ENCODE measurements around the gene EEPD1. TPM values are rescaled to one million over a fixed set of nuclear protein-coding genes. Genes with fewer than 3 reads are reported as not detected.

EEPD1 gene
- total RNA-seq, 4 donors from 2014 or later, result 1.8 to 18.4 (median 11.2) TPM

DNA sequence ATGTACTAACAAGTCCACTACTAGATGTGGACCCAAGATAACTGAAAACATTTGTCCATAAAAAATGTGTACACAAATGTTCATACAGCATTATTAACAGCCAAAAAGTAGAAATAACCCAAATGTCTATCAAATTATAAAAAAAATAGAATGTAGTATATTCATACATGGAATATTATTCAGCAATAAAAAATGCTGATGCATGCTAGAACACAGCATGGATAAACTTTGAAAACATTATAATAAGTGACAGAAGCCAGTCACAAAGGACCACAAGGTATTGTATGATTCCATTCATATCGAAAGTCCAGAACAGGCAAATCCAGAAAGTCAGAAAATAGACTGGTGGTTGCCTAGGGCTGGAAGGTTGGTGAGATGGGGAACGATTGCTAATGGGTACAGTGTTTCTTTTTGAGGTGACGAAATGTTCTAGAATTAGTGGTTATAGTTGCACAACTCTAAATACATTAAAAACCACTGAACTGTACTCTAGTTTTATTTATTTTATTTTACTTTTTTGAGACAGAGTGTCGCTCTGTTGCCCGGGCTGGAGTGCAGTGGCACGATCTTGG lies 193.3 kb downstream of the EEPD1 start:
- no peaks in the 10 kb centered on the region for H3K36me3 ChIP-seq
- no peaks in the 10 kb centered on the region for H3K27me3 ChIP-seq
- TF ChIP-seq, protein P1, sequence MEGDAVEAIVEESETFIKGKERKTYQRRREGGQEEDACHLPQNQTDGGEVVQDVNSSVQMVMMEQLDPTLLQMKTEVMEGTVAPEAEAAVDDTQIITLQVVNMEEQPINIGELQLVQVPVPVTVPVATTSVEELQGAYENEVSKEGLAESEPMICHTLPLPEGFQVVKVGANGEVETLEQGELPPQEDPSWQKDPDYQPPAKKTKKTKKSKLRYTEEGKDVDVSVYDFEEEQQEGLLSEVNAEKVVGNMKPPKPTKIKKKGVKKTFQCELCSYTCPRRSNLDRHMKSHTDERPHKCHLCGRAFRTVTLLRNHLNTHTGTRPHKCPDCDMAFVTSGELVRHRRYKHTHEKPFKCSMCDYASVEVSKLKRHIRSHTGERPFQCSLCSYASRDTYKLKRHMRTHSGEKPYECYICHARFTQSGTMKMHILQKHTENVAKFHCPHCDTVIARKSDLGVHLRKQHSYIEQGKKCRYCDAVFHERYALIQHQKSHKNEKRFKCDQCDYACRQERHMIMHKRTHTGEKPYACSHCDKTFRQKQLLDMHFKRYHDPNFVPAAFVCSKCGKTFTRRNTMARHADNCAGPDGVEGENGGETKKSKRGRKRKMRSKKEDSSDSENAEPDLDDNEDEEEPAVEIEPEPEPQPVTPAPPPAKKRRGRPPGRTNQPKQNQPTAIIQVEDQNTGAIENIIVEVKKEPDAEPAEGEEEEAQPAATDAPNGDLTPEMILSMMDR (IDR thresholded peaks at IDR 0.05), result no peak
- TF ChIP-seq POLR2A (IDR thresholded peaks at IDR 0.05), result no peak
- DNase-seq, result no peak
- H3K9me3 ChIP-seq, result no peaks in the 10 kb centered on the region
- H3K4me1 ChIP-seq, result no peaks in the 10 kb centered on the region
- H3K27ac ChIP-seq, result no peak overlapping the region
- intact Hi-C loops (cut with DNase I; ENCODE audit: low total_unique reads), result no loop called here
- no peak overlapping the region for H3K4me3 ChIP-seq

DNA sequence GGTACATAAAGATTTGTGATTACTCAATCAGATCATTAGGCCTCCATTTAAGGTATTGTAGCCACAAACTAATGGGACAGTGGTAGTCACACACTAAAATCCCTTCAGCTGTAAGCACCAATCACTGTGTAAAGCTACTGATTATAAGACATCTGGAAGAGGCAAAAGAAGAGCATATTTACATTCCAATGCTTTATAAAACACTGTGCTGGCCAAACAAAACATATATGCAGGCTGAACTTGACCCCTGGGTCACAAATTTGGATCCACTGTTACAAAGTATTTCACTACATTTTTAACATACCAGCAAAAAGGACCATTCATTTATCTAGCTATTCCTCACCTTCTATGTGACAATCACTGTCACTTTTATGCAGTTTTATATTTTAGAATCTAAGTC lies 195.2 kb downstream of the EEPD1 start:
- no peak overlapping the region for H3K27ac ChIP-seq
- TF ChIP-seq, protein P1 (IDR thresholded peaks at IDR 0.05), result no peak
- no peak for TF ChIP-seq POLR2A (IDR thresholded peaks at IDR 0.05)
- no peaks in the 10 kb centered on the region for H3K27me3 ChIP-seq
- H3K4me3 ChIP-seq, result no peak overlapping the region
- DNase-seq, result no peak
- intact Hi-C loops (cut with DNase I; ENCODE audit: low total_unique reads), result no loop called here
- no peaks in the 10 kb centered on the region for H3K36me3 ChIP-seq
- H3K4me1 ChIP-seq, result no peaks in the 10 kb centered on the region
- no peaks in the 10 kb centered on the region for H3K9me3 ChIP-seq

DNA sequence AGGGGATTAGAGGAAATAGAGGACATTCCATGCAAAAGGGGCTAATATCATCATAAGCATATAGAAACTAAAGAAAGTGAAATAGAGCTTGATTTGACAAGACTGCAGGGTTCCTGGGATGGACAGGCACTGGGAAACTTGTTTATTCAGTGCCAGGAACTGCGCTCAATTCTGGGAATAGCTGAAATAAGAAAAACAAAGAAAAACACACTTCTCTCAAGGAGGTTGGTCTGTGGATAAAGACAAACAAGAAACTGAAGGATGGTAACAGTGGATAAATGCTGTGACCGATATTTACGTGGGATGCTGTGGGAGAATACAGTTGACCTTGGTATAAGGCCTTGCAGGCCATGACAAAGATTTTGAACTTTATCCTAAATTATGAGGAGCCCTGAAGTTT lies 195.7 kb downstream of the EEPD1 start:
- Histone ChIP-seq H3K9me3 (no peaks in the 10 kb centered on the region), H3K27ac (no peak overlapping the region), H3K4me3 (no peak overlapping the region), H3K27me3 (no peaks in the 10 kb centered on the region), H3K4me1 (no peaks in the 10 kb centered on the region), H3K36me3 (no peaks in the 10 kb centered on the region)
- no peak for DNase-seq
- intact Hi-C loops (cut with DNase I; ENCODE audit: low total_unique reads), result no loop called here
- TF ChIP-seq POLR2A (IDR thresholded peaks at IDR 0.05), result no peak
- TF ChIP-seq, protein P1 (IDR thresholded peaks at IDR 0.05), result no peak

DNA sequence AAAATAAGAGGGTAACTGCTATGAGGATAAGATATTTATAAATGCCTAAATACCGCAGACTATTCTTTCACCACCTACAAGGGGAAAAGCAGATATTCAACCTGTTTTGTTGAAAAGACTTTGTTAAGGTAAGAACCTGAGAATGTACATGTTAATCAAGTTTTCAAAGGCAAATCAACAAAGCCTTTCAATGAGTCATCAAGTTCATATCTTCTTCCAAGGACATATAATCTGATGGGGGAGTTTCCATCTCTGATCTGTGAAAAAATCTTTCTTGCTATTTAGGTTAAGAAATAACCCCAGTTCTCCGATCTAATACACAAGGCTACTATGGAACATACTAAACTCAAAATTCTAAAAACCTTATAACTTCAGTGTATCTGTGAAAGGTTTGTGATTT lies 196.6 kb downstream of the EEPD1 start:
- TF ChIP-seq, protein P1 (IDR thresholded peaks at IDR 0.05), result no peak
- no peak for TF ChIP-seq POLR2A (IDR thresholded peaks at IDR 0.05)
- Histone ChIP-seq H3K9me3 (no peaks in the 10 kb centered on the region), H3K4me1 (no peaks in the 10 kb centered on the region), H3K27ac (no peak overlapping the region), H3K27me3 (no peaks in the 10 kb centered on the region), H3K4me3 (no peak overlapping the region), H3K36me3 (no peaks in the 10 kb centered on the region)
- intact Hi-C loops (cut with DNase I; ENCODE audit: low total_unique reads), result no loop called here
- DNase-seq, result no peak

Small RNA genes lying within 50 kb of the gene (small RNA-seq; reads per million reads assigned to genes)
- not detected for gene AC006960.1
- not detected for gene AC007327.1
- not detected for gene RF00019

Other genes with a start within 250 kb of the EEPD1 start
- gene ANLN, start 236.6 kb downstream of the EEPD1 start, total RNA-seq, result 10 to 100 TPM in 1 of 4 donors, 1 to 10 TPM in 1, under 1 TPM in 2; 0.26 to 43.8 (median 2.9) TPM

All from uterus (tissue), 4 donors.